Ovary (tissue), 3 donors: ENCODE data around the gene ABCA1.

Source experiments
- POLR2A ChIP-seq: fragments of 450-650 bp; IDR thresholded peaks from one replicate; pipeline ENCODE4 v1.6.1; 2017; ENCODE audit warnings: antibody characterized with exemption, mild to moderate bottlenecking, moderate library complexity
- TF ChIP-seq, protein P1 (sequence below), 3 donors: fragments of 450-650 bp in 2 of 3; fragments of 200-600 bp in 1 of 3; IDR thresholded peaks; one replicate each; pipeline versions ENCODE4 v1.5.1 to v1.8.0; 2016 to 2022; ENCODE audit warnings: antibody characterized with exemption in 3 of 3, mild to moderate bottlenecking in 1 of 3
- donor health status: DM: no; HTN: no; CAD: no.

DNA sequence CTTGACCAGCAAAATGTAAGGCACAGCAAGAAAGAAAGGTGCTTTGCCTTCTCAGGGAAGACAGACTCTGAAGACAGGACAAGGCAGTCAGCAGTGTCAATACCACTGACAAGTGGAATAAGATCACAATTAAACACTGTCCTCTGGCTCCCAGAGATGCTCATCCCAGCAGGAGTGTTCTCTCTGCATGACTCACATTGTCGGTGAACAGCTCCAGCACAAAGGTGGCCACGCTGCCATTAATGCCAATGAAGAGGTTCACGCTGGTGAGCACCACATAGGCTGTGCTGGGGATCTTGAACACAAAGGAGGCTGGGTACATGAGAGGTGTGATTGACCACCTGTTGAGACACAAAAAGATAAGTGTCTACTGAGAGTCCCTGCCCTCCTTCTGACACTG lies 132.1 kb downstream of the ABCA1 start:
- no peak for TF ChIP-seq POLR2A
- TF ChIP-seq, protein P1, sequence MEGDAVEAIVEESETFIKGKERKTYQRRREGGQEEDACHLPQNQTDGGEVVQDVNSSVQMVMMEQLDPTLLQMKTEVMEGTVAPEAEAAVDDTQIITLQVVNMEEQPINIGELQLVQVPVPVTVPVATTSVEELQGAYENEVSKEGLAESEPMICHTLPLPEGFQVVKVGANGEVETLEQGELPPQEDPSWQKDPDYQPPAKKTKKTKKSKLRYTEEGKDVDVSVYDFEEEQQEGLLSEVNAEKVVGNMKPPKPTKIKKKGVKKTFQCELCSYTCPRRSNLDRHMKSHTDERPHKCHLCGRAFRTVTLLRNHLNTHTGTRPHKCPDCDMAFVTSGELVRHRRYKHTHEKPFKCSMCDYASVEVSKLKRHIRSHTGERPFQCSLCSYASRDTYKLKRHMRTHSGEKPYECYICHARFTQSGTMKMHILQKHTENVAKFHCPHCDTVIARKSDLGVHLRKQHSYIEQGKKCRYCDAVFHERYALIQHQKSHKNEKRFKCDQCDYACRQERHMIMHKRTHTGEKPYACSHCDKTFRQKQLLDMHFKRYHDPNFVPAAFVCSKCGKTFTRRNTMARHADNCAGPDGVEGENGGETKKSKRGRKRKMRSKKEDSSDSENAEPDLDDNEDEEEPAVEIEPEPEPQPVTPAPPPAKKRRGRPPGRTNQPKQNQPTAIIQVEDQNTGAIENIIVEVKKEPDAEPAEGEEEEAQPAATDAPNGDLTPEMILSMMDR (IDR thresholded peaks at IDR 0.05), result no peak
